HCT116 (cell line): ENCODE measurements around the gene BSCL2. TPM values are rescaled to one million over a fixed set of nuclear protein-coding genes. Genes with fewer than 3 reads are reported as not detected.

Source experiments
- ATAC-seq: fragments of 200-7000 bp; cut with Tn5 transposase; 2 replicates; pipeline ENCODE4 v1.9.1; 2020; ENCODE audit warnings: mild to moderate bottlenecking, moderate library complexity
- BruUV-seq: library from RNA; stranded (reverse); fragments of 400-500 nt; replicated peaks from 2 replicates; lab custom pipeline; 2021; lab: Mats Ljungman, UMichigan
- CTCF ChIA-PET: fragments of 300-600 bp; sonication (Branson Sonifier 250); formaldehyde crosslinking; loops from one replicate; lab custom pipeline; 2021; ENCODE audit warnings: antibody characterized with exemption; lab: Charles Lee
- POLR2A ChIA-PET: fragments of 300-600, 350-600 bp; sonication (Branson Sonifier 250); formaldehyde crosslinking; loops from one replicate; lab custom pipeline; 2021; ENCODE audit warnings: antibody characterized with exemption; lab: Charles Lee
- RAD21 ChIA-PET, 2 experiments: fragments of 300-600 bp; sonication (Branson Sonifier 250); formaldehyde crosslinking; loops; one replicate each; lab custom pipeline; 2023; ENCODE audit warnings: low total read pairs in 2 of 2; ENCODE audit not compliant: uncharacterized antibody in 2 of 2, unreplicated experiment in 2 of 2, low non-redundant PET in 1 of 2; lab: Charles Lee
- DNase-seq: peaks from one replicate; pipeline ENCODE4 v3.0.0-alpha.2; 2010; ENCODE audit warnings: low read depth, low spot score
- H2AFZ ChIP-seq: fragments of 200-600 bp; shearing (Covaris generic), sonication (generic); 2 replicates; pipeline ENCODE4 v1.6.1; 2017; ENCODE audit warnings: low read depth, mixed run types, mixed read lengths, antibody characterized with exemption, low read length; ENCODE audit not compliant: poor library complexity, severe bottlenecking
- H3K27ac ChIP-seq: 2 replicates; pipeline ENCODE4 v1.5.1; 2012; ENCODE audit warnings: low read depth, low read length
- H3K27me3 ChIP-seq: fragments of 200-600 bp; sonication (generic); 2 replicates; pipeline ENCODE4 v1.6.1; 2016; ENCODE audit warnings: mixed run types, low read length, mixed read lengths; ENCODE audit not compliant: insufficient read depth
- H3K36me3 ChIP-seq, 2 experiments: fragments of 200-500 bp in 1 of 2; fragments of 200-600 bp in 1 of 2; sonication (Bioruptor generic) in 1 of 2; sonication (generic) in 1 of 2; 2 replicates each; pipeline versions ENCODE4 v1.5.1 to v1.6.1; 2014 to 2016; ENCODE audit warnings: low read length in 2 of 2, inconsistent platforms in 1 of 2, mixed read lengths in 1 of 2, mixed run types in 1 of 2; ENCODE audit not compliant: insufficient read depth in 2 of 2, control insufficient read depth in 1 of 2
- H3K4me1 ChIP-seq, 2 experiments: fragments of 200-600 bp in 1 of 2; sonication (generic) in 1 of 2; 2 replicates each; pipeline versions ENCODE4 v1.5.1 to v1.6.1; 2012 to 2017; ENCODE audit warnings: low read length in 2 of 2, inconsistent platforms in 1 of 2, mild to moderate bottlenecking in 1 of 2, mixed read lengths in 1 of 2, mixed run types in 1 of 2, moderate library complexity in 1 of 2; ENCODE audit not compliant: insufficient read depth in 2 of 2, control insufficient read depth in 1 of 2
- H3K4me2 ChIP-seq: fragments of 200-600 bp; sonication (generic); 2 replicates; pipeline ENCODE4 v1.6.1; 2017; ENCODE audit warnings: mixed run types, low read length, mixed read lengths
- H3K4me3 ChIP-seq, 2 experiments: fragments of 200-600 bp in 1 of 2; sonication (generic) in 1 of 2; replicated peaks in 1 of 2; 2 replicates each; pipeline ENCODE4 v1.5.1; 2011 to 2016; ENCODE audit warnings: low read length in 2 of 2, control low read depth in 1 of 2, low read depth in 1 of 2, mild to moderate bottlenecking in 1 of 2, mixed read lengths in 1 of 2, mixed run types in 1 of 2
- H3K79me2 ChIP-seq: fragments of 200-600 bp; sonication (generic); 2 replicates; pipeline ENCODE4 v1.6.1; 2017; ENCODE audit warnings: mild to moderate bottlenecking, mixed run types, low read length, moderate library complexity, mixed read lengths; ENCODE audit not compliant: insufficient read depth
- H3K9ac ChIP-seq: fragments of 200-600 bp; sonication (generic); 2 replicates; pipeline ENCODE4 v1.6.1; 2016; ENCODE audit warnings: low read length, mixed read lengths
- H3K9me2 ChIP-seq: fragments of 200-600 bp; sonication (generic), shearing (Covaris generic); 2 replicates; pipeline ENCODE4 v1.6.1; 2017; ENCODE audit warnings: mixed run types, mild to moderate bottlenecking, moderate library complexity; ENCODE audit not compliant: insufficient read depth
- H3K9me3 ChIP-seq, 2 experiments: fragments of 200-500 bp in 1 of 2; fragments of 200-600 bp in 1 of 2; sonication (Bioruptor generic) in 1 of 2; sonication (generic) in 1 of 2; 2 replicates each; pipeline ENCODE4 v1.6.1; 2014 to 2017; ENCODE audit warnings: low read length in 2 of 2, mixed read lengths in 2 of 2, inconsistent platforms in 1 of 2, low read depth in 1 of 2, mild to moderate bottlenecking in 1 of 2, mixed run types in 1 of 2, moderate library complexity in 1 of 2; ENCODE audit not compliant: control insufficient read depth in 1 of 2, insufficient read depth in 1 of 2
- H4K20me1 ChIP-seq: fragments of 200-600 bp; sonication (generic), shearing (Covaris generic); 2 replicates; pipeline ENCODE4 v1.6.1; 2017; ENCODE audit warnings: mixed run types, mild to moderate bottlenecking, moderate library complexity; ENCODE audit not compliant: insufficient read depth
- POLR2AphosphoS5 ChIP-seq: IDR thresholded peaks from 2 replicates; pipeline ENCODE4 v1.6.1; 2011; ENCODE audit warnings: mild to moderate bottlenecking, low read depth, low read length, moderate library complexity
- SP1 ChIP-seq: IDR thresholded peaks from 2 replicates; pipeline ENCODE4 v1.6.1; 2012; ENCODE audit warnings: low read depth
- ZFX ChIP-seq: fragments of 450-650 bp; IDR thresholded peaks from 2 replicates; pipeline ENCODE4 v1.6.1; 2017
- ZNF274 ChIP-seq: fragments of 200-500 bp; sonication (Bioruptor generic); IDR thresholded peaks from 2 replicates; pipeline ENCODE4 v1.6.1; 2014; ENCODE audit warnings: mild to moderate bottlenecking, low read depth, low read length, inconsistent platforms
- intact Hi-C: fragments of 100-400 bp; cut with micrococcal nuclease; formaldehyde crosslinking; loops from 2 replicates; pipeline ENCODE4 v1.10.0; 2022
- total RNA-seq: library from RNA; stranded (reverse); gene quantifications from one replicate; pipeline ENCODE4 v1.2.1, GENCODE V29; 2021; ENCODE audit not compliant: unreplicated experiment
- TF ChIP-seq, protein P1 (sequence below): IDR thresholded peaks from 2 replicates; pipeline ENCODE4 v1.6.1; 2012

BSCL2 gene
- total RNA-seq, 1 experiment from 2014 or later: 62.0 TPM

DNA sequence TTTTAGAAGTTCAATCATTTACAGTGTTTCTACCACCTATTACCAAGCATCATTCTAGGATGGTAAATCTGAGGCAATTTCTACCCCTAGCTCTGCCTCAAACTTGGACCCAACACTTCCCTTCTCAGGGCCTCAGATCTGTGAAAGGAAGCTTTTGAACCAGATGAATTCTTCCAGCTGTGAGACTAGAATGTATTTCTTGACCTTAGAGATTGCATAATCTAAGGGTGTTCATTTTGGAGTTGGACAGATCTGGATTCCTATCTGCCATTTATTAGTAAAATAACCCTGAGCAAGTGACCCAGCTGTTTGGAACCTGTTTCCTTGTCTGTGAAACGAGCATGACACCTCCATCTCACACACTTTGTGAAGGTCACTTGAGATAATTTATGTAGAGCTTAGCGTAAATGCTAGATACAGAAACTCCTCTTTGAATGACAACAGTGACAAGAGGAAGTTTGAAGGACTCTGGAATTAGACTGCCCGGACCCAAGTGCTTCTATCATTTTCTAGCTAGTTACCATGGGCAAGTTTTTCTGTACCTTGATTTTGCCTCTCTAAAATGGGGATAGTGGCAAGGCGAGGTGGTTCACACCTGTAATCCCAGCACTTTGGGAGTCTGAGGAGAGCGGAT lies 50.3 kb downstream of the BSCL2 start:
- RAD21 ChIA-PET: no interaction called here

DNA sequence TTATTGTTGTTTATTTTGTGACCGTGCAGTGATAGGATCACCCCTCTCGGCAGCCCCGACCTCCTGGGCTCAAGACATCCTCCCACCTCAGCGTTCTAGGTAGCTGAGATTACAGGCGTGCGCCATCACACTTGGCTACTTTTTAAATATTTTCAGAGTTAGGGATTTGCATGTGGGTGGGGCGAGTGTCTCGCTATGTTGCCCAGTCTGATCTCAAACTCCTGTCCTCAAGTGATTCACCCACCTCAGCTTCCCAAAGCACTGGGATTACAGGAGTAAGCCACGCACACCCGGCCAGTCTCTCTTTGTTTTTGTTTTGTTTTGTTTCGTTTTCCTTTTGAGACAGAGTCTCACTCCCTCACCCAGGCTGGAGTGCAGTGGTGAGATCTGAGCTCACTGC lies 52.9 kb downstream of the BSCL2 start:
- TF ChIP-seq, protein P1, sequence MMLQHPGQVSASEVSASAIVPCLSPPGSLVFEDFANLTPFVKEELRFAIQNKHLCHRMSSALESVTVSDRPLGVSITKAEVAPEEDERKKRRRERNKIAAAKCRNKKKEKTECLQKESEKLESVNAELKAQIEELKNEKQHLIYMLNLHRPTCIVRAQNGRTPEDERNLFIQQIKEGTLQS: no peak
- TF ChIP-seq ZFX: no peak
- peaks cover 7 to 24% of the 10 kb centered on the region in 2 experiments for H3K4me1 ChIP-seq
- RAD21 ChIA-PET: no interaction called here
- peak overlapping the region; percentile 80 for H3K4me2 ChIP-seq
- no TSS peak for BruUV-seq
- H3K27ac ChIP-seq: peak overlapping the region; percentile 84
- H3K27me3 ChIP-seq: no peaks in the 10 kb centered on the region
- DNase-seq (no peak), ATAC-seq (no peak)
- POLR2A ChIA-PET: interaction anchor here (1.4 to 14.1 kb wide), 3 partner anchors 8 to 17 kb away, joined by 3 to 195 read pairs (median 3); partner anchors contain the start of genes C11orf98, CSKMT, GANAB and UQCC3
- intact Hi-C loops: loop anchor here (5.0 kb wide), 1 partner anchor 62 kb away; the partner anchor contains the start of gene TUT1
- no peaks in the 10 kb centered on the region for H3K9me3 ChIP-seq
- no peak overlapping the region for H2AFZ ChIP-seq
- peaks cover 33% of the 10 kb centered on the region for H3K79me2 ChIP-seq
- CTCF ChIA-PET: interaction anchor here (1.2 kb wide), 1 partner anchor 11 kb away, joined by 5 read pairs; the partner anchor contains the start of genes C11orf98 and CSKMT
- H3K9me2 ChIP-seq: no peaks in the 10 kb centered on the region
- H3K4me3 ChIP-seq: no peak overlapping the region; a peak in 1 of 4 replicates
- no peaks in the 10 kb centered on the region for H4K20me1 ChIP-seq
- H3K36me3 ChIP-seq: peaks cover 2 to 5% of the 10 kb centered on the region in 2 experiments; a peak in 3 of 4 replicates
- H3K9ac ChIP-seq: 0 out of 2 replicates have a peak overlapping the region, but pooled peaks have one; percentile 5

More for the DNA sequence above, 50.3 kb downstream of the BSCL2 start:
- Histone ChIP-seq H3K9me3 (no peaks in the 10 kb centered on the region), H3K9me2 (no peaks in the 10 kb centered on the region), H3K9ac (no peak overlapping the region), H3K4me1 (peaks cover 2 to 16% of the 10 kb centered on the region in 2 experiments; a peak in 3 of 4 replicates), H3K27me3 (no peaks in the 10 kb centered on the region), H4K20me1 (no peaks in the 10 kb centered on the region), H3K4me2 (no peak overlapping the region), H3K79me2 (peaks cover 12% of the 10 kb centered on the region), H2AFZ (no peak overlapping the region), H3K27ac (no peak overlapping the region)
- CTCF ChIA-PET: no interaction called here
- no peak for DNase-seq
- POLR2A ChIA-PET: interaction anchor here (1.3 to 14.1 kb wide), 4 partner anchors 9 to 184 kb away, joined by 4 to 195 read pairs (median 4); partner anchors contain the start of genes C11orf98, CSKMT, LBHD1 and TUT1
- ATAC-seq: no peak
- no TSS peak for BruUV-seq
- TF ChIP-seq SP1: no peak
- no peak for TF ChIP-seq ZNF274
- no peak for TF ChIP-seq POLR2AphosphoS5
- TF ChIP-seq, all 23 proteins: peak for 0
- Histone ChIP-seq H3K4me3 (no peak overlapping the region), H3K36me3 (no peaks in the 10 kb centered on the region)
- intact Hi-C loops: no loop called here
